ENCODE measurements around the gene PROM1.

GRCh38 chr4:15992167-15992485 is 91.7 kb downstream of the PROM1 start:
- TF ChIP-seq, protein P1, sequence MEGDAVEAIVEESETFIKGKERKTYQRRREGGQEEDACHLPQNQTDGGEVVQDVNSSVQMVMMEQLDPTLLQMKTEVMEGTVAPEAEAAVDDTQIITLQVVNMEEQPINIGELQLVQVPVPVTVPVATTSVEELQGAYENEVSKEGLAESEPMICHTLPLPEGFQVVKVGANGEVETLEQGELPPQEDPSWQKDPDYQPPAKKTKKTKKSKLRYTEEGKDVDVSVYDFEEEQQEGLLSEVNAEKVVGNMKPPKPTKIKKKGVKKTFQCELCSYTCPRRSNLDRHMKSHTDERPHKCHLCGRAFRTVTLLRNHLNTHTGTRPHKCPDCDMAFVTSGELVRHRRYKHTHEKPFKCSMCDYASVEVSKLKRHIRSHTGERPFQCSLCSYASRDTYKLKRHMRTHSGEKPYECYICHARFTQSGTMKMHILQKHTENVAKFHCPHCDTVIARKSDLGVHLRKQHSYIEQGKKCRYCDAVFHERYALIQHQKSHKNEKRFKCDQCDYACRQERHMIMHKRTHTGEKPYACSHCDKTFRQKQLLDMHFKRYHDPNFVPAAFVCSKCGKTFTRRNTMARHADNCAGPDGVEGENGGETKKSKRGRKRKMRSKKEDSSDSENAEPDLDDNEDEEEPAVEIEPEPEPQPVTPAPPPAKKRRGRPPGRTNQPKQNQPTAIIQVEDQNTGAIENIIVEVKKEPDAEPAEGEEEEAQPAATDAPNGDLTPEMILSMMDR (IDR thresholded peaks at IDR 0.05; ENCODE audit: control extremely low read depth in 1 of 3, insufficient read depth in 1 of 3, low read depth in 1 of 3, low read length in 3 of 3): no peak
- TF ChIP-seq RAD21 (IDR thresholded peaks at IDR 0.05 in 1 of 2, conservative IDR thresholded peaks at IDR 0.05 in 1 of 2; ENCODE audit: low read depth in 2 of 2, low read length in 2 of 2): no peak
- no peak for TF ChIP-seq POLR2AphosphoS5 (IDR thresholded peaks at IDR 0.05; ENCODE audit: low read depth, low read length)
- no peak for TF ChIP-seq MAX (IDR thresholded peaks at IDR 0.05)
- TF ChIP-seq EGR1 (IDR thresholded peaks at IDR 0.05; ENCODE audit: borderline replicate concordance, low read depth, low read length): no peak
- no peak for TF ChIP-seq CBX5 (IDR thresholded peaks at IDR 0.05; ENCODE audit: low read depth, low read length)
- TF ChIP-seq SRF (IDR thresholded peaks at IDR 0.05; ENCODE audit: low read depth, low read length): no peak
- TF ChIP-seq SIN3A (conservative IDR thresholded peaks at IDR 0.05 in 1 of 2, IDR thresholded peaks at IDR 0.05 in 1 of 2; ENCODE audit: low read depth in 1 of 2, low read length in 2 of 2): no peak
- TF ChIP-seq KDM1A (IDR thresholded peaks at IDR 0.05; ENCODE audit: borderline replicate concordance, low read length): no peak

Data from H1 (cell line).